Right atrium auricular region (tissue), 2 donors: ENCODE results near the gene FOXP1. TPM values are rescaled to one million over a fixed set of nuclear protein-coding genes. Genes with fewer than 3 reads are reported as not detected.

Experiments used
- DNase-seq: peaks from one replicate; pipeline ENCODE4 v3.0.0-alpha.2; 2019; ENCODE audit warnings: low spot score
- H3K27ac ChIP-seq, 2 donors: fragments of 200-600 bp; sonication (generic); 1 replicate in 1 of 2; 2 replicates in 1 of 2; pipeline ENCODE4 v1.5.1; 2016 to 2019
- H3K27me3 ChIP-seq, 2 donors: fragments of 200-600 bp; sonication (generic); one replicate each; pipeline versions ENCODE4 v1.5.1 to v1.6.0; 2017 to 2019
- H3K36me3 ChIP-seq: fragments of 200-600 bp; sonication (generic); one replicate; pipeline ENCODE4 v1.5.1; 2016
- H3K4me1 ChIP-seq, 2 donors: fragments of 200-600 bp; sonication (generic); one replicate each; pipeline versions ENCODE4 v1.5.1 to v1.6.0; 2017 to 2019
- H3K4me3 ChIP-seq, 2 donors: fragments of 200-600 bp; sonication (generic); 1 replicate in 1 of 2; 2 replicates in 1 of 2; pipeline ENCODE4 v1.5.1; 2017 to 2019; ENCODE audit warnings: mild to moderate bottlenecking in 1 of 2, moderate library complexity in 1 of 2
- H3K9me3 ChIP-seq, 2 donors: fragments of 200-600 bp; sonication (generic); one replicate each; pipeline ENCODE4 v1.5.1; 2019
- total RNA-seq, 2 donors: library from RNA; depleted of rRNA; stranded (reverse); fragments of >200 nt; gene quantifications; one replicate each; pipeline ENCODE4 v1.1.0, GENCODE V29; 2016
- TF ChIP-seq, protein P1 (sequence below), 2 donors: fragments of 200-600 bp; sonication (generic); IDR thresholded peaks; one replicate each; pipeline ENCODE4 v1.5.1; 2019; ENCODE audit warnings: antibody characterized with exemption in 2 of 2

The FOXP1 gene
- total RNA-seq, 2 donors from 2014 or later = 39.2 to 59.0 TPM

DNA sequence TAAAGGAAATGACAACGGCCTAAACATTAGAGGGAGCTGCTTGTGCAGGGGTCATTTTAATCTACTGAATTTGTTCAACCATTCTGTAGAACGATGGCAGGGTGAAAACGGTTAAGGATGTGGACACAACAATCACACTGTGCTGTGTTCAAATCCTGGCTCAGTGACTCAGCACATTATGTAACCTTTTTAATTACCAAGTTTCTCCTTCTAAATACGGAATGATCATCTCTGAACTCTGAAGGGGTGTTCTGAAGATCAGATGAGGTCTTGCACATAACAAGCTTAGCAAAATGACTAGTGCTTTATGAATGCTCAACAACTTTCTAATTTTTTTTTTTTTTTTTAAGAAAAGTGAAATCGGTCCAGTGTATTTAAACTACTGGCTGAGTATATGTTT is 592.8 kb downstream of the FOXP1 start:
- H3K4me3 ChIP-seq = no peak overlapping the region
- H3K4me1 ChIP-seq = peaks cover 0 to 25% of the 10 kb centered on the region in 2 donors
- H3K9me3 ChIP-seq = no peaks in the 10 kb centered on the region
- H3K27ac ChIP-seq = peak overlapping the region in 1 of 2 donors; percentile 38
- TF ChIP-seq, protein P1, sequence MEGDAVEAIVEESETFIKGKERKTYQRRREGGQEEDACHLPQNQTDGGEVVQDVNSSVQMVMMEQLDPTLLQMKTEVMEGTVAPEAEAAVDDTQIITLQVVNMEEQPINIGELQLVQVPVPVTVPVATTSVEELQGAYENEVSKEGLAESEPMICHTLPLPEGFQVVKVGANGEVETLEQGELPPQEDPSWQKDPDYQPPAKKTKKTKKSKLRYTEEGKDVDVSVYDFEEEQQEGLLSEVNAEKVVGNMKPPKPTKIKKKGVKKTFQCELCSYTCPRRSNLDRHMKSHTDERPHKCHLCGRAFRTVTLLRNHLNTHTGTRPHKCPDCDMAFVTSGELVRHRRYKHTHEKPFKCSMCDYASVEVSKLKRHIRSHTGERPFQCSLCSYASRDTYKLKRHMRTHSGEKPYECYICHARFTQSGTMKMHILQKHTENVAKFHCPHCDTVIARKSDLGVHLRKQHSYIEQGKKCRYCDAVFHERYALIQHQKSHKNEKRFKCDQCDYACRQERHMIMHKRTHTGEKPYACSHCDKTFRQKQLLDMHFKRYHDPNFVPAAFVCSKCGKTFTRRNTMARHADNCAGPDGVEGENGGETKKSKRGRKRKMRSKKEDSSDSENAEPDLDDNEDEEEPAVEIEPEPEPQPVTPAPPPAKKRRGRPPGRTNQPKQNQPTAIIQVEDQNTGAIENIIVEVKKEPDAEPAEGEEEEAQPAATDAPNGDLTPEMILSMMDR (IDR thresholded peaks at IDR 0.05) = no peak
- no peaks in the 10 kb centered on the region for H3K27me3 ChIP-seq
- no peak for DNase-seq
- peaks cover 28% of the 10 kb centered on the region for H3K36me3 ChIP-seq

DNA sequence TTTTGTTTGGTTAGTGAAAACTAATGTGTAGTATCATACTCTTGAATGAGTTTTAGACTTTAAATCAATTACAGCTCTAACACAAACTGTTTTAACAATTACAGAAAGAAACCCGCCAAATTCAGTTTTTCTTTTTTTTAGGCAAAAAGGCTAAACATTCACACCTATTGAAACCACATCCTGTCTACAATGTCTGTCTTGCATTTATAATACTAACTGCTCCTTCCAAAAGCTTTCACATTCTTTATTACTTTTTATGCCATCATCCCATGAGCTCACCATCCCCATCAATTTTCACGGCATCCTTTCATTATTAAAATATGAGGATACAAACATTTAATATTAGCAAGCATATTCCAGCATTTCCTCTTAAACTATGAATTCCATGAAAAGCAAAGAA is 593.3 kb downstream of the FOXP1 start:
- TF ChIP-seq, protein P1 (IDR thresholded peaks at IDR 0.05) = no peak
- H3K27ac ChIP-seq = peak overlapping the region in 1 of 2 donors; percentile 38
- DNase-seq = no peak
- H3K4me1 ChIP-seq = peaks cover 0 to 25% of the 10 kb centered on the region in 2 donors
- H3K9me3 ChIP-seq = no peaks in the 10 kb centered on the region
- no peak overlapping the region for H3K4me3 ChIP-seq
- peaks cover 32% of the 10 kb centered on the region for H3K36me3 ChIP-seq
- no peaks in the 10 kb centered on the region for H3K27me3 ChIP-seq

DNA sequence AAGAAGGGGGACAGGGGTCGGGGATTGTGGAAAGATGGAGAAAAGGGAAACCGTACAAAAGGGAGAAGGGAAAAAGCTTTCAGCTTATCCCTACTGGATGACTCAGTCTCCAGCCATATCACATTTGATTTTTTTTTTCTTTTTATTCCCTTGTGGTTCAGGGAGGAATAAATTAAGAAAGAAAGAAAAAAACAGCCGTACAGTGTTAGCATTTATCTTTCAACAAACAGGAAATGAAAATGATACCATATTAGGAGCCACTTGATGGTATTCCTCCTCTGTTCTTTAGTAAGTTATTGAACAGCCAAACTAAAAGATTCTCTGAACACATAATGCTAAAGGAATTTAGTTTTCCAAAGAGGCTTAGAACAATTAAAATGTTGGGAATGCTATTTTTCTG is 594.4 kb downstream of the FOXP1 start:
- Histone ChIP-seq H3K36me3 (peaks cover 40% of the 10 kb centered on the region), H3K4me3 (no peak overlapping the region), H3K4me1 (peaks cover 0 to 27% of the 10 kb centered on the region in 2 donors), H3K9me3 (no peaks in the 10 kb centered on the region), H3K27ac (peak overlapping the region; percentile 36 to 38), H3K27me3 (no peaks in the 10 kb centered on the region)
- no peak for DNase-seq
- TF ChIP-seq, protein P1 (IDR thresholded peaks at IDR 0.05) = no peak

DNA sequence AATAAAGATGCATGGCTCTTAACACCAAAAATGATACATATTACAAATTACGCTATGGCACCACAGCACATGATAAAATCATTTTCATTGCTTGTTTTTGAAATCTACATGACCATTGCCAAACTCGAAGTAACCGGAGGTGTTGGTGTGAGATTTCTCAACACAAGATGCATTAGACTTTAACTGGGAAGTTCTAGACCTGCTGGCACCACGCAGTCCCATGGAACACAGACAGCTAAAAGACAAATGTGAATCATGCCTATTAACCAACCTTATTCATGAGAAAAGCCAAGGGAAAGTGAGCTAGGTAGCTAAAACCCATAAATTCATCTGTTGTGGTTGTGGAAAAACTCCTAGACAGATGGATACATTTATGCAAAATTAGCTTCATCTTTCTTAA is 595.4 kb downstream of the FOXP1 start:
- Histone ChIP-seq H3K4me1 (peaks cover 0 to 37% of the 10 kb centered on the region in 2 donors), H3K27ac (peak overlapping the region in 1 of 2 donors; percentile 38), H3K4me3 (no peak overlapping the region), H3K27me3 (no peaks in the 10 kb centered on the region), H3K36me3 (peaks cover 42% of the 10 kb centered on the region), H3K9me3 (no peaks in the 10 kb centered on the region)
- TF ChIP-seq, protein P1 (IDR thresholded peaks at IDR 0.05) = no peak
- DNase-seq = no peak

DNA sequence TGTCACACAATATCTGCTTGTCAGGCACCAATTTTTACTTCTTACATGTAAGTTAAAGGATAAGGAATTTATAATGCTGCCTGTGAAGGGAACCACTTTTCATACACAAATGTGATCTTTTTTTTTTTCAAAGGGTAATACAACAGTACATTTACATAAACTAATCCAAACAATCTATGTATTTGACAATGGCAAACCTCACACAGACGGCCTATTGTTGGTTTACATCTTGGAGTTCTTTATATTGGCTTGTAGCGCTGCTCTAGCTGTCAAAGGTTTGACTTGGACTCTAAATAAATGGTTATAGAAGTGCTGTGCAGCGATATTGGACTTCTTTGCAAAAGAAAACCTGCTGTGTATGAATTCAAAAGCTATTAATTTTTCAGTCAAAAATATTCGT is 598.0 kb downstream of the FOXP1 start:
- H3K4me1 ChIP-seq = peaks cover 0 to 58% of the 10 kb centered on the region in 2 donors
- no peak overlapping the region for H3K27ac ChIP-seq

More for the DNA sequence above, 598.0 kb downstream of the FOXP1 start:
- TF ChIP-seq, protein P1 (IDR thresholded peaks at IDR 0.05) = no peak
- Histone ChIP-seq H3K27me3 (no peaks in the 10 kb centered on the region), H3K9me3 (no peaks in the 10 kb centered on the region), H3K4me3 (no peak overlapping the region), H3K36me3 (peaks cover 37% of the 10 kb centered on the region)
- DNase-seq = no peak
